ENCODE measurements around the gene UNC79.

- TF ChIP-seq POLR2AphosphoS5 (IDR thresholded peaks at IDR 0.05; ENCODE audit: low read depth, low read length) (no peak), TAF1 (IDR thresholded peaks at IDR 0.05; ENCODE audit: borderline replicate concordance, low read depth, low read length) (no peak)
Observed at GRCh38 chr14:93727039-93727740, 296.5 kb downstream of the UNC79 start.
